ENCODE data around the gene STARD3.

The STARD3 gene

GRCh38 chr17:39677072-39677471 is 40.1 kb downstream of the STARD3 start:
- Histone ChIP-seq H3K27ac (replicated peaks; ENCODE audit: low read length) (no peak overlapping the region), H3K27me3 (ENCODE audit: control insufficient read depth in 3 of 3, insufficient read depth in 3 of 3, low read depth in 1 of 3, low read length in 3 of 3) (no peaks in the 10 kb centered on the region), H2AK5ac (ENCODE audit: low read depth, low read length) (no peak overlapping the region), H3K4me3 (ENCODE audit: low read length in 2 of 2) (no peak overlapping the region), H3K79me1 (ENCODE audit: low read depth, low read length) (no peaks in the 10 kb centered on the region), H3K4me2 (ENCODE audit: insufficient read depth, low read length, poor library complexity, severe bottlenecking) (no peak overlapping the region), H2BK15ac (ENCODE audit: low read length) (no peak overlapping the region), H4K8ac (ENCODE audit: low read depth, low read length) (no peak overlapping the region), H3K4ac (ENCODE audit: low read length) (no peak overlapping the region), H3K36me3 (replicated peaks in 1 of 2; ENCODE audit: control insufficient read depth in 2 of 2, insufficient read depth in 2 of 2, low read length in 2 of 2) (peaks cover 4 to 12% of the 10 kb centered on the region in 2 donors), H3K18ac (ENCODE audit: low read length) (no peak overlapping the region), H2BK5ac (ENCODE audit: low read length) (no peak overlapping the region), H3K9me3 (replicated peaks in 1 of 2; ENCODE audit: control insufficient read depth in 2 of 2, insufficient read depth in 1 of 2, low read depth in 1 of 2, low read length in 2 of 2) (no peaks in the 10 kb centered on the region), H3K23ac (ENCODE audit: low read depth, low read length, poor library complexity) (no peak overlapping the region), H3K9ac (ENCODE audit: low read depth, low read length, poor library complexity) (peak overlapping the region; percentile 46), H2BK12ac (ENCODE audit: low read length) (no peak overlapping the region), H4K91ac (ENCODE audit: low read depth, low read length, poor library complexity) (no peak overlapping the region), H3K4me1 (ENCODE audit: control insufficient read depth in 2 of 2, insufficient read depth in 1 of 2, low read depth in 1 of 2, low read length in 2 of 2) (no peaks in the 10 kb centered on the region), H2BK120ac (ENCODE audit: low read depth, low read length) (no peak overlapping the region), H3K14ac (ENCODE audit: low read length) (no peak overlapping the region), H2AFZ (ENCODE audit: low read length) (no peak overlapping the region)
- no peak for DNase-seq (ENCODE audit: low spot score)
- no CpG with 5 or more reads among the region's 8 CpGs for WGBS, 2 donors (ENCODE audit: extremely low coverage in 2 of 2, insufficient read length in 2 of 2, insufficient replicate concordance in 1 of 2)

GRCh38 chr17:39677542-39678339 is 40.8 kb downstream of the STARD3 start:
- H2BK15ac ChIP-seq (ENCODE audit: low read length), result no peak overlapping the region
- H4K91ac ChIP-seq (ENCODE audit: low read depth, low read length, poor library complexity), result no peak overlapping the region
- no CpG with 5 or more reads among the region's 13 CpGs for WGBS, 2 donors (ENCODE audit: extremely low coverage in 2 of 2, insufficient read length in 2 of 2, insufficient replicate concordance in 1 of 2)
- H3K4me3 ChIP-seq (ENCODE audit: low read length in 2 of 2), result peak overlapping the region in 1 of 2 donors; percentile 12
- H2AFZ ChIP-seq (ENCODE audit: low read length), result no peak overlapping the region
- no peaks in the 10 kb centered on the region for H3K79me1 ChIP-seq (ENCODE audit: low read depth, low read length)
- no peak overlapping the region for H3K27ac ChIP-seq (replicated peaks; ENCODE audit: low read length)
- no peaks in the 10 kb centered on the region for H3K27me3 ChIP-seq (ENCODE audit: control insufficient read depth in 3 of 3, insufficient read depth in 3 of 3, low read depth in 1 of 3, low read length in 3 of 3)
- no peaks in the 10 kb centered on the region for H3K4me1 ChIP-seq (ENCODE audit: control insufficient read depth in 2 of 2, insufficient read depth in 1 of 2, low read depth in 1 of 2, low read length in 2 of 2)
- no peak overlapping the region for H2AK5ac ChIP-seq (ENCODE audit: low read depth, low read length)
- DNase-seq (ENCODE audit: low spot score), result no peak
- no peak overlapping the region for H3K4ac ChIP-seq (ENCODE audit: low read length)
- H3K18ac ChIP-seq (ENCODE audit: low read length), result no peak overlapping the region
- no peak overlapping the region for H3K4me2 ChIP-seq (ENCODE audit: insufficient read depth, low read length, poor library complexity, severe bottlenecking)
- no peak overlapping the region for H3K14ac ChIP-seq (ENCODE audit: low read length)
- H2BK12ac ChIP-seq (ENCODE audit: low read length), result no peak overlapping the region
- no peak overlapping the region for H3K23ac ChIP-seq (ENCODE audit: low read depth, low read length, poor library complexity)
- no peaks in the 10 kb centered on the region for H3K9me3 ChIP-seq (replicated peaks in 1 of 2; ENCODE audit: control insufficient read depth in 2 of 2, insufficient read depth in 1 of 2, low read depth in 1 of 2, low read length in 2 of 2)
- peaks cover 4 to 12% of the 10 kb centered on the region in 2 donors for H3K36me3 ChIP-seq (replicated peaks in 1 of 2; ENCODE audit: control insufficient read depth in 2 of 2, insufficient read depth in 2 of 2, low read length in 2 of 2)
- peak overlapping the region; percentile 38 for H3K9ac ChIP-seq (ENCODE audit: low read depth, low read length, poor library complexity)
- no peak overlapping the region for H2BK5ac ChIP-seq (ENCODE audit: low read length)
- H4K8ac ChIP-seq (ENCODE audit: low read depth, low read length), result no peak overlapping the region
- no peak overlapping the region for H2BK120ac ChIP-seq (ENCODE audit: low read depth, low read length)

- Histone ChIP-seq H3K79me1 (ENCODE audit: low read depth, low read length) (no peaks in the 10 kb centered on the region), H2BK5ac (ENCODE audit: low read length) (no peak overlapping the region), H2AFZ (ENCODE audit: low read length) (no peak overlapping the region), H3K18ac (ENCODE audit: low read length) (no peak overlapping the region), H3K14ac (ENCODE audit: low read length) (no peak overlapping the region), H3K27ac (replicated peaks; ENCODE audit: low read length) (no peak overlapping the region), H3K4me3 (ENCODE audit: low read length in 2 of 2) (no peak overlapping the region), H2BK12ac (ENCODE audit: low read length) (no peak overlapping the region), H3K36me3 (replicated peaks in 1 of 2; ENCODE audit: control insufficient read depth in 2 of 2, insufficient read depth in 2 of 2, low read length in 2 of 2) (peaks cover 4 to 15% of the 10 kb centered on the region in 2 donors), H2BK120ac (ENCODE audit: low read depth, low read length) (no peak overlapping the region), H3K9ac (ENCODE audit: low read depth, low read length, poor library complexity) (no peak overlapping the region), H3K9me3 (replicated peaks in 1 of 2; ENCODE audit: control insufficient read depth in 2 of 2, insufficient read depth in 1 of 2, low read depth in 1 of 2, low read length in 2 of 2) (no peaks in the 10 kb centered on the region), H2AK5ac (ENCODE audit: low read depth, low read length) (no peak overlapping the region), H4K91ac (ENCODE audit: low read depth, low read length, poor library complexity) (no peak overlapping the region), H3K4me2 (ENCODE audit: insufficient read depth, low read length, poor library complexity, severe bottlenecking) (no peak overlapping the region), H3K27me3 (ENCODE audit: control insufficient read depth in 3 of 3, insufficient read depth in 3 of 3, low read depth in 1 of 3, low read length in 3 of 3) (no peaks in the 10 kb centered on the region), H3K4ac (ENCODE audit: low read length) (no peak overlapping the region), H3K4me1 (ENCODE audit: control insufficient read depth in 2 of 2, insufficient read depth in 1 of 2, low read depth in 1 of 2, low read length in 2 of 2) (no peaks in the 10 kb centered on the region), H3K23ac (ENCODE audit: low read depth, low read length, poor library complexity) (no peak overlapping the region), H2BK15ac (ENCODE audit: low read length) (no peak overlapping the region), H4K8ac (ENCODE audit: low read depth, low read length) (no peak overlapping the region)
- WGBS, 2 donors (ENCODE audit: extremely low coverage in 2 of 2, insufficient read length in 2 of 2, insufficient replicate concordance in 1 of 2), result no CpG with 5 or more reads among the region's 13 CpGs
- no peak for DNase-seq (ENCODE audit: low spot score)
Measured at GRCh38 chr17:39678340-39679116, 41.6 kb downstream of the STARD3 start.

GRCh38 chr17:39679521-39680192 is 42.7 kb downstream of the STARD3 start:
- no peak overlapping the region for H3K18ac ChIP-seq (ENCODE audit: low read length)
- H3K4me2 ChIP-seq (ENCODE audit: insufficient read depth, low read length, poor library complexity, severe bottlenecking), result no peak overlapping the region
- no peak overlapping the region for H4K8ac ChIP-seq (ENCODE audit: low read depth, low read length)
- H3K36me3 ChIP-seq (replicated peaks in 1 of 2; ENCODE audit: control insufficient read depth in 2 of 2, insufficient read depth in 2 of 2, low read length in 2 of 2), result peaks cover 8 to 20% of the 10 kb centered on the region in 2 donors
- no peak overlapping the region for H2BK120ac ChIP-seq (ENCODE audit: low read depth, low read length)
- no peak overlapping the region for H2AK5ac ChIP-seq (ENCODE audit: low read depth, low read length)
- H3K9ac ChIP-seq (ENCODE audit: low read depth, low read length, poor library complexity), result no peak overlapping the region
- H3K4me1 ChIP-seq (ENCODE audit: control insufficient read depth in 2 of 2, insufficient read depth in 1 of 2, low read depth in 1 of 2, low read length in 2 of 2), result no peaks in the 10 kb centered on the region
- DNase-seq (ENCODE audit: low spot score), result no peak
- no peak overlapping the region for H3K4me3 ChIP-seq (ENCODE audit: low read length in 2 of 2)
- no peak overlapping the region for H3K14ac ChIP-seq (ENCODE audit: low read length)
- no peak overlapping the region for H3K4ac ChIP-seq (ENCODE audit: low read length)
- WGBS, 2 donors (ENCODE audit: extremely low coverage in 2 of 2, insufficient read length in 2 of 2, insufficient replicate concordance in 1 of 2), result no CpG with 5 or more reads among the region's 12 CpGs
- H2AFZ ChIP-seq (ENCODE audit: low read length), result no peak overlapping the region
- no peak overlapping the region for H2BK15ac ChIP-seq (ENCODE audit: low read length)
- H3K79me1 ChIP-seq (ENCODE audit: low read depth, low read length), result no peaks in the 10 kb centered on the region
- H3K27ac ChIP-seq (replicated peaks; ENCODE audit: low read length), result no peak overlapping the region
- H2BK12ac ChIP-seq (ENCODE audit: low read length), result no peak overlapping the region
- H2BK5ac ChIP-seq (ENCODE audit: low read length), result no peak overlapping the region
- no peaks in the 10 kb centered on the region for H3K9me3 ChIP-seq (replicated peaks in 1 of 2; ENCODE audit: control insufficient read depth in 2 of 2, insufficient read depth in 1 of 2, low read depth in 1 of 2, low read length in 2 of 2)
- H4K91ac ChIP-seq (ENCODE audit: low read depth, low read length, poor library complexity), result no peak overlapping the region
- no peaks in the 10 kb centered on the region for H3K27me3 ChIP-seq (ENCODE audit: control insufficient read depth in 3 of 3, insufficient read depth in 3 of 3, low read depth in 1 of 3, low read length in 3 of 3)
- no peak overlapping the region for H3K23ac ChIP-seq (ENCODE audit: low read depth, low read length, poor library complexity)

Data from neuronal stem cell (in vitro differentiated cells).